ENCODE measurements around the gene EHMT1.

EHMT1 gene

GRCh38 chr9:137834846-137835546, 216.2 kb downstream of the EHMT1 start:
- TF ChIP-seq REST (IDR thresholded peaks at IDR 0.05; ENCODE audit: low read depth) (no peak), USF1 (IDR thresholded peaks at IDR 0.05) (no peak), TEAD4 (IDR thresholded peaks at IDR 0.05) (no peak), EP300 (IDR thresholded peaks at IDR 0.05; ENCODE audit: borderline replicate concordance) (no peak), CREB1 (IDR thresholded peaks at IDR 0.05; ENCODE audit: low read depth) (no peak), YY1 (IDR thresholded peaks at IDR 0.05; ENCODE audit: low read depth) (no peak), RAD21 (IDR thresholded peaks at IDR 0.05; ENCODE audit: low read depth) (no peak), NFIC (IDR thresholded peaks at IDR 0.05) (no peak), CEBPB (IDR thresholded peaks at IDR 0.05) (no peak), ZBTB7A (IDR thresholded peaks at IDR 0.05; ENCODE audit: low read depth) (no peak), TCF12 (IDR thresholded peaks at IDR 0.05; ENCODE audit: low read depth) (no peak), FOXM1 (IDR thresholded peaks at IDR 0.05; ENCODE audit: borderline replicate concordance, low read depth) (no peak), EGR1 (IDR thresholded peaks at IDR 0.05) (no peak), TAF1 (IDR thresholded peaks at IDR 0.05; ENCODE audit: low read depth) (no peak), MAX (IDR thresholded peaks at IDR 0.05) (no peak)

GRCh38 chr9:137836151-137836830, 217.5 kb downstream of the EHMT1 start:
- TF ChIP-seq CEBPB (IDR thresholded peaks at IDR 0.05), result peak; percentile 79
- no peak for TF ChIP-seq TCF12 (IDR thresholded peaks at IDR 0.05; ENCODE audit: low read depth)

- no peak for TF ChIP-seq YY1 (IDR thresholded peaks at IDR 0.05; ENCODE audit: low read depth)
- no peak for TF ChIP-seq TAF1 (IDR thresholded peaks at IDR 0.05; ENCODE audit: low read depth)
- no peak for TF ChIP-seq MAX (IDR thresholded peaks at IDR 0.05)
- no peak for TF ChIP-seq TCF12 (IDR thresholded peaks at IDR 0.05; ENCODE audit: low read depth)
- TF ChIP-seq EGR1 (IDR thresholded peaks at IDR 0.05), result no peak
- no peak for TF ChIP-seq CEBPB (IDR thresholded peaks at IDR 0.05)
- TF ChIP-seq FOXM1 (IDR thresholded peaks at IDR 0.05; ENCODE audit: borderline replicate concordance, low read depth), result no peak
- TF ChIP-seq TEAD4 (IDR thresholded peaks at IDR 0.05), result no peak
- no peak for TF ChIP-seq CREB1 (IDR thresholded peaks at IDR 0.05; ENCODE audit: low read depth)
- no peak for TF ChIP-seq REST (IDR thresholded peaks at IDR 0.05; ENCODE audit: low read depth)
- TF ChIP-seq USF1 (IDR thresholded peaks at IDR 0.05), result no peak
- TF ChIP-seq EP300 (IDR thresholded peaks at IDR 0.05; ENCODE audit: borderline replicate concordance), result no peak
- TF ChIP-seq ZBTB7A (IDR thresholded peaks at IDR 0.05; ENCODE audit: low read depth), result no peak
- no peak for TF ChIP-seq RAD21 (IDR thresholded peaks at IDR 0.05; ENCODE audit: low read depth)
These were observed 218.0 kb downstream of the EHMT1 start for GRCh38 chr9:137836831-137837241.

GRCh38 chr9:137837345-137838278, 218.8 kb downstream of the EHMT1 start:
- no peak for TF ChIP-seq YY1 (IDR thresholded peaks at IDR 0.05; ENCODE audit: low read depth)

GRCh38 chr9:137838576-137838975, 219.8 kb downstream of the EHMT1 start:
- no peak for TF ChIP-seq TAF1 (IDR thresholded peaks at IDR 0.05; ENCODE audit: low read depth)
